COLO668 (cell line): ENCODE results near the gene CD300A.
"Not testable (repeated sequence)": the region's sequence is repeated elsewhere in the genome, so short reads cannot be mapped to it uniquely, and the experiment has no call there.

Experiments used
- DNase-seq: peaks from one replicate; lab custom pipeline; 2025; ENCODE audit not compliant: unreplicated experiment; lab: John Stamatoyannopoulos, UW

CD300A gene

DNA sequence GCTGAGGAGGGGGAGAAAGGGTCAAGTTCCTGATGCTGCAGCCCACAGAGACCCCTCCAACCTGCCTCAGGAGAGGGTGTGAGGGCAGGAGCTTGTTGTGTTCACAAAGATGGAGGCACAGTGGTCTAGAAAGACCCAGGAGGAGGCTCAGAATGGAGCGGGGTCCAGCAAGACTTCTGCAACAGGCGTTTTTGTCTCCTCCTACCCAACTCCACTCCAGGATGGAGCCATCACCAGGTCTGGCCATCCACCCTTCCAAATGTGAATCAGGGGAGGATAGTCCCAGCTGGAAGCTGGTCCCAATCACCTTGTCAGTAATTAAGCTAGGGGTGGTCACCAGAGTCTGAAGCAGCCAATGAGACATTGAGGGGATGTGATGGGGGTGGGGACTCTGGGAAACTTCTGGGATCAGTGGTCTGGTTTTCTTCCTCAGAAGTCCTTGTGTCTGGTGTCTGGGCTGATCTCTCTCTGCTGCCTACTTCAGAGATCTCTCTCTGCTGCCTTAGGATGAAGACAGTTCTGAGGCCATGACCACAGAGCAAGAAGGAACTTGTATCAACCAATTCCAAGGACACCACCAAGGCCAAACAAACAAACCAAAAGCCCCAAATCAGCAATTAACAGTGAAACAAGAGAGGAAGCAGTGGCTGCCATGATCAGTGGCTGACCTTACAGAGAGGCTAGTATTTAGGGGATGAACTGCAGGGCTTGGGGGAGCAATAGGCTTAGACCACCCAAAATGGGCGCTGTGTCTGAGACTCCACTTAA is 50.3 kb downstream of the CD300A start:
- no peak for DNase-seq

DNA sequence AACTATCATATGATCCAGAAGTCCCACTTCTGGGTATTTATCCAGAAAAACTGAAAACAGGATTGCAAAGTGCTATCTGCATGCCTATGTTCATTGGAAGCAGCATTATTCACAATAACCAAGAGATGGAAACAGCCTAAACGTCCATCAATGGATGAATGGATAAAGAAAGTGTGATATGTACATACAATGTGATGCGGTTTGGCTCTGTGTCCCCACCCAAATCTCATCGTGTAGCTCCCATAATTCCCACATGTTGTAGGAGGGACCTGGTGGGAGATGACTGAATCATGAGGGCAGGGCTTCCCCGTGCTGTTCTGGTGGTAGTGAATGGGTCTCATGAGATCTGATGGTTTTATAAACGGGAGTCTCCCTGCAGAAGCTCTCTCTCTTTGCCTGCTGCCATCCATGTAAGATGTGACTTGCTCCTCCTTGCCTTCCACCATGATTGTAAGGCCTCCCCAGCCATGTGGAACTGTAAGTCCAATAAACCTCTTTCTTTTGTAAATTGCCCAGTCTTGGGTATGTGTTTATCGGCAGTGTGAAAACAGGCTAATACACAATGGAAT is 52.1 kb downstream of the CD300A start:
- not testable (repeated sequence) for DNase-seq

DNA sequence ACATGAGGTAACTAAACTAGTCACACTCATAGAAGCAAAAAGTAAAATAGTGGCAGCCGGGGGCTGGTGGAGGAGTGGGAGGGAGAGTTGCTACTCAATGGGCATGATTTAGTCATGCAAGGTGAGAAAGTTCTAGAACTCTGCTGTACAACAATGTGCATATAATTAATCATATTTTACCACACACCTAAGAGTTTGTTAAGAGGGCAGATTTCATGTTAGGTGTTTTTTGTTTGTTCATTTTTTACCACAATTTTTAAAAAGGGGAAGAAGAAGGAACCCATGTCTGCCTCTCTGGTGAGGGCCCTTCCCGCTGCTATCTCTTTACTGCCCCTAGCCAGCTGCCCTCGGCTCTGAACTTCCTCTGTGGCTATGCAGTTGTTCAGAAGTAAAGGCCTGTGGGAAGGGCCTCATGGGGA is 53.6 kb downstream of the CD300A start:
- no peak for DNase-seq

DNA sequence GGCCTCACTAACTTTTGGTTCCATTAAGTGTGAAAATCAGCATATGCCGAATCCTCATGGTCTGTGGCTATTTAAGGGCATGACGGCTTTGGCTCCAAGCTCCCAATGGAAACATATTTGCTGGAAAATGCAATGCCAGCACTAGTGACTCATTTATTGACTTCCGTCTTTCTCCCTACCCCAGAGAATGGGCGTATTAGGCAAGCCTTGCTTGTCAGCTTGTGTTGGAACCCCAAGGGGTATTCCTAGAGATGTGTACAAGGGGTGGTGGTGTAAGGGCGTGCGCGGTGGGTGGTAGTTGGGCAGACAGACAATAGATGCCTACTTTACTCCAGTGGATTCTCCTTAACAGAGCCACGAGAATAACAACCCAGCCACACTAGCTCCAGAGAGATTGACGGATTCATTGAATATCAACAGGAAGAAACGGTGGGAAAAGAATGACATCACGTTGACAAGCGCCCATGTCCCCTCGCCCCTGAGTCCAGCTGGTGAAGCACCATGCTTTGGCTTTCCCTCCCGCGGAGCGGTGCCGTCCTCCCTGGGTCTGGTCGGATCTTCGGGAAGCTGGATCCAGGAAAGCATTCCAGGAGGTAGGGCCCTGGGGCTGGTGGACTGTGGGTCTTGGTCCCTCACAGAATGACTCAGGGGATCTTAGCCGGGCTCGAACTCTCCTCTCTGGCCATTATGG is 54.5 kb downstream of the CD300A start:
- DNase-seq = no peak

DNA sequence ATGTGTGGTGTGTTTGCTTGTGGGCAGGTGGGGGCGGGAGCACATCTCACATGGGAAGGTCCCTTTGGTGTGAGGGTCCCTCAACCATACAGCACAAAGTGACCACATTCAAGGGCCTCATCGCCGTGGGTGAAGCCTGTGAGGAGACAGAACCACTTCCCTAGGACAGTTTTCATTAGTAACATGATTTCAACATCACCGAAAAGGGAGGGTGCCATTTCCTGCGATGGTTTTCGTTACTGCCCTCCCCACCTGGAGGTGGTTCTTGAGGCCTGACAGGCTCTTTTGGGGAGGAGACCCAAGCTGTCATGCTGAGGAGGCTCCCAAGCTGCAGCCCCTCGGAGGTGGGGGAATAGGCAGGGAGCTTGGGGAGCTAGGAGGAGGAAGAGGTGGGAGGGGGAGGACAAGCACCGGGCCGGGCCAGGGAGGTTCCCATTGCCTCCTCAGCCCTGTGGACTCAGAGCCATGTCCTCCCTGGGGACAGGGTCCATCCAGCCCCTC is 55.3 kb downstream of the CD300A start:
- DNase-seq = no peak

DNA sequence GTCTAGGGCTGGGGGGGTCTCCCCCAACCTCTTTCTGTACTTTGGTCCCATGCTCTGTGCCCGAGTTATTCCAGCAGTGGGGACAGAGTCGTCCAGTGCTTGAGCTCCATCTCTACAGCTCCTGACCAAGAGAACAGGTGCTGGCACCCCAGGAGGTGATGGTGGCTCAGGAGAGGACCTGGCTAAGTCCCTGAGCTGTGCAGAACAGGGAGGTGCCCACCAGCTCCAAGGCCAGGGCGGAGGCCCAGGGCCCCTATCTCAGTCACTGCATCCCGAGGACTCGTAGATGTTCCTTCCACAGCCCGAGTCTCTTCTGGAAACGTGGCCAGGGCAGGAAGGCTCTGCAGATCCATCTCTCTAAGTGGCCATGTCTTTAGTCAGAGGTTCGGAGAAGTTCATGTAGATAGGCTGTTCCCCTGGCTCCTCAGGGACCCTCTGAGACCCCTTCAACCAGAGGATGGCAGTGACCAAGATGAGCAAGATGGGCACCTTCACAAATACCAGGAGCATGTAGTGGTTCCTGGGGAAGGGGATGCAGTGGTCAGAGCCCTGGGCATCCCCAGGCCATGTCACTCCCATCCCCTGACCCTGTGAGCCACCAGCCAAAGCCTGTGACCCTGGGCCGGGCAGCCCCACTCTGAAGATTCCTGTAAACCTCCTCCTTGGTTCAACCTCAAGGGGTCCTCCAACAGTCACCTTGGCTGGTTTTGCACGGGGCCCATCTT is 56.1 kb downstream of the CD300A start:
- DNase-seq = no peak

DNA sequence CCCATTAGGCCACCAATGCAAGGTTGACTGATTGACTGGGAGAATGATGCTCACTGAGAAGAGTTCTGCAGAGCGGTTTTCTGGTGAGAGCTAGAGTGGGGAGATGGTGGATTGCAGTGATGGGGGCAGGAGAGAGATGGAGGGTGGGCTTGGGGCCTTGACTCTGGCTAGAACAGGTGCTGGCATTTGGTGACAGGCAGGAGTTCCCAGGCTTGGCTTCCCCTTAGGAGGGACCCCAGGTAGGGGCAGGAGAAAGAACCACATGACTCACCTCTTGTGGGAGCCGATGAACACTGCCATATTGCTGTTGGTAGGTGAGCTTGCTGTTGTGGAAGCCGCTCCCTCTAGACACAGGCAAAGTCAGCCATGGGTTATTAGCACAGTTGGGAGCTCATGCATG is 56.9 kb downstream of the CD300A start:
- DNase-seq = no peak

DNA sequence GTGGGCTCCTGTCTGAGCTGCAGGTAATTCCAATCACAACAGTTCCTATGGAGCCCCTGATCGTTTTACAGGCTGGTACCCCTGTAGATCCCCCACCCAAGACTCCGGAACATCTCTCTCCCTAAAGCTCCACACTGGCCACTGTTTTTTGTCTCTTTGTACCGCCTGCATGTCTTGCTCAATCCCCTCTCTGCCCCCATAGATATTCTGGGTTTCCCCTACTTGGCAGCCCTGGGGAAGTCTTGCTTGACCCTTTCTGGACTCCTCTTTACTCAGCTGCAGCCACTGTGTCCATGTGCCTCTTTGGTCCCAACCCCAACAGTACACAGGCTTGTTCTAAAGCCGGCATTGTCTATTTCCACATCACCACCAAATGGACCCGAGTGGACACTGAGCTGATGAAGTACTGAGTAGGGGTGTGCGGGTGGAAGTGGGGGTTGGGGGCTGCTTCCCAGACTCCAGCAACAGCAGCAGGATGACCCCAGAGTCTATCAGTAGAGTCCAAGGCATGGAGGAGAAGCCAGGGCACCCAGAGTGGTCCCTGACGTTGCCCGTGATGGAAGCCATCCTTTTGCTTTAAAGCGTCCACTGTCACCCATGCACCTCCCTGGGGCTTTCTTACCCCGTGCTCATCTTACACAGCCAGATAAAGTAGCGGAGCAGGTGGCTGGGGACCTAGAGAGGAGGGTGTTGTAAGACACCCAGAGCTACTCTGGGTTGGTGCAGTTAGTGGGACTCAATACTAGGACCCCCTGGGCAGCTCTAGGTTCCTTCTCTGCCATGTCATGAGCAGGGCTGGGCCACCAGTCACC is 58.4 kb downstream of the CD300A start:
- no peak for DNase-seq

DNA sequence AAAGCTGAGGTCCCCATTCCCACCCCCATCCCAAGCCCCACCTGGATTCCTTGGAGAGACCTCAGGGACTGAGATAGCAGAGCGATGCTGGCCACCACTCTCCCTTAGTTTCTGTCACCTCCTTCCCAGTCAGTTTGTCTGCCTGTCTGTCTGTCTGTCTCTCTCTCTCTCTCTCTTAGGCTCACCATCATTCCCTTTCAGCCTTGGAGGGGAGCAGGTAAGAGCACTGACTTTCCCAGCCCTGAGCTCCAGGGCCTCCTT is 59.0 kb downstream of the CD300A start:
- DNase-seq = no peak

DNA sequence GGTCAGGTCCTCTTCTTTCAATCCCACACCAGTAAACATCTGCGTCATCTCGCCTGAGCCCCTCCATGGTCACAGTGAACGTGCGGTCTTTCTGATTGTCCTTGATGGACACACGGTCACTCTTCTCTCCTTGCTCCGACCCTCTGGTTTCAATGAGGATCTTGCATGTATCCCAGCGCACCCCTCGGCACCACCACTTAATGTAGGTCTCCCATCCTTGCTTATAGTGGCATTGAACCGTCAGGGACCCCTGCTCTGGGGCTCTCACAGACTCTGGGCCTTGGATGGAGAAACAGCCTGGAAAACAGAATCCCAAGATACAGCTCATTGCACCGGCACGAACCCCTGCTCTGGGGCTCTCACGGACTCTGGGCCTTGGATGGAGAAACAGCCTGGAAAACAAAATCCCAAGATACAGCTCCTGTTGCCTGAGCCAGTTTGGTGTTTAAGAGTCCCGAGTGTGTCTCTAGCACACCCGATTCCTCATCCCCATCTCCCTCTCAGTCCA is 59.4 kb downstream of the CD300A start:
- no peak for DNase-seq

DNA sequence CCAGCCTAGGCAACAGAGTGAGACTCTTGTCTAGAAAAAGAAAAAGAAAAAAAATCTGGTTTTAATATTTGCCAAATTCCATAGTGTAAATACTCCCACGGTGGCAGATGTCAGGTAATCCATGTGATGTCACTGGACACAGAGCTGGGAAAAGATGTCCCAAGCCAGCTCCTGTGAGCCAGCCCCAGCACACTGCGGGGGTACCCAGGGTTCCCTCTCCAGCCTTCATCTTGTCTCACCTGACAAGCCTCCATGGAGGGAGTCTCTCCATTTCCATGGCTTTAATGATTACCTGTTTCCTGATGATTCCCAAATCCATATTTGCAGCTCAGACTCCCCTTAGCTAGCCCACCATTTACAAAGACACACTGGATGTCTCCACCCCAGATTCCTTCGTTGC is 60.2 kb downstream of the CD300A start:
- no peak for DNase-seq

DNA sequence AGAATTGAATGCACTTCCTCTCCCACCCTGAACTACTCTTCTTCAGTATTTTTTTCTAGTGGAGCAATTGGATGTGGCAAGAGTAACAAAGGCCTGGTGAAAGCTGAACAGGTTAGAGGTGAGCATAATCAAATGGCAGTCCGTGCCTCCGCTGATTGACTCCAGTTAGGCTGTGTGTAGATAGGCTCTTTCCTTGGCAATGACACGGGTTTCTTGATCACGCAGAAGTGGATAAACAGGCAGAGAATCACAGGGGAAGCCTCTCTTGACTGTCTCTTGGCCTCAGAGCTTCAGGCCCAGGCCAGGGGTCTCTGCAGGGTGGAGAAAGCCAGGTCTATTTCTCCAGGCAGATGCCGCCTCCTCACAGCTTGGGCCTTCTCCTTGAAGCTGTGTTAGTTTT is 60.6 kb downstream of the CD300A start:
- no peak for DNase-seq

DNA sequence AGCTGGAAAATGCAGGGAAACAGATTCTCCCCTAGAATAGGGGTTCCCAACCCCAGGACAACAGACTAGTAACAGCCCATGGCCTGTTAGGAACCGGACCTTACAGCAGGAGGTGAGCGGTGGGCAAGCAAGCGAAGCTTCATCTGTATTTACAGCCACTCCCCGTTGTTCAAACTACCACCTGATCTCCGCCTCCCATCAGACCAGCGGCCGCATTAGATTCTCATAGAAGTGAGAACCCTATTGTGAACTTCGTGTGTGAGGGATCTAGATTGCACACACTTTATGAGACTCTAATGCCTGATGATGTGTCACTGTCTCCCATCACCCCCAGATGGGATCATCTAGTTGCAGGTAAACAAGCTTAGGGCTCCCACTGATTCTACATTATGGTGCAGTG is 61.3 kb downstream of the CD300A start:
- no peak for DNase-seq

DNA sequence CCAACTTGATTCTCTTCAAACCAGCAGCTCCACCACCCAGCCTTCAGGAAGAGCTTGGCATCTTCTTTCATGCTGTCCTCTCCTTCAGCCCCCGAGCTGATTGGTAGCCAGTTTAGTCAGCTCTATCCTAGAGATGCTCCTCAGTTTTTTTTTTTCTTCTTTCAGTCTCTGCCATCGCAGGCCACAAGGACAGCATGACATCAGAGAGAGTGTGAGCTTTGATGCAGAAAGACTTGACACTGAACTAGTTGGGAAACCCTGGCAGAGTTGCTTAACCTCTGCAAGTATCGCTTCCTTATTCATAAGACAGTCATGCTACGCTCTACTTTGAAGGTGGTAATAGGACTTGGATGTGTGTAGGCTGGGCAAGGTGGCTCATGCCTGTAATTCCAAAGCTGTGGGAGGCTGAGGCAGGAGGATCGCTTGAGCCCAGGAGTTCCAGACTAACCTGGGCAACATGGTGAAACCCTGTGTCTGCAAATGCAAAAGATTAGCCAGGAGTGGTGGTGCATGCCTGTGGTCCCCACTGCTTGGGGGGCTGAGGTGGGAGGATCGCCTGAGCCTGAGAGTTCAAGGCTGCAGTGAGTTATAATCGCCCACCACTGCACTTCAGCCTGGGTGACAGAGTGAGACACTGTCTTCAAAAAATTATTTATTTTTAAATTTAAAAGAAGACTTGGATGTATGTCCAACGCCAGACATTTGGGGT is 62.2 kb downstream of the CD300A start:
- DNase-seq = no peak

DNA sequence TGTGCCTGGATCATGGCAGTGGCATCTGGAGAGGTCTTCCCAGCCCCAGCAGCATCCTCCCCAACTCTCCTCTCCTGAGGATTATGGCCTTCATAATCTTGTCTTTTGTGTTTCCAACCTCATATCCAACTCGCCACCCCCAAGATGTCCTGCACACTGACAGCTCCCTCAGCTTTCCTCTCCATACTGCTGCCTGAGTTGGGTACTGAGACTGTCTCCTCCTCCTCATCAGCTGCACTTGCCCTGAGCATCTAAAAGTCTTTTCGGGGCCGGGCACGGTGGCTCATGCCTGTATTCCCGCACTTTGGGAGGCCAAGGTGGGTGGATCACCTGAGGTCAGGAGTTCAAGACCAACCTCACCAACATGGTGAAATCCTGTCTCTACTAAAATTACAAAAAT is 62.8 kb downstream of the CD300A start:
- DNase-seq = no peak

DNA sequence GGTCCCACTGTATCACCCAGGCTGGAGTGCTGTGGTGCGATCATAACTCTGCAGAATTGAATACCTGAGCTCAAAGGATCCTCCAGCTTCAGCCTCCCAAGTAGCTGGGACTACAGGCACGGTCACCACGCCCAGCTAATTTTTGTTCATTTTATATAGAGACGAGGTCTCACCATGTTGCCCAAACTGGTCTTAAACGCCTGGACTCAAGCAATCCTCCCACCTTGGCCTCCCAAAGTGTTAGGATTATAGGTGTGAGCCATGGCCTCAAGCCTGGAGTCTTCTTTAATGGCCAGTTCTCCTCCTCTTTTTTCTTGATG is 64.4 kb downstream of the CD300A start:
- DNase-seq = no peak

DNA sequence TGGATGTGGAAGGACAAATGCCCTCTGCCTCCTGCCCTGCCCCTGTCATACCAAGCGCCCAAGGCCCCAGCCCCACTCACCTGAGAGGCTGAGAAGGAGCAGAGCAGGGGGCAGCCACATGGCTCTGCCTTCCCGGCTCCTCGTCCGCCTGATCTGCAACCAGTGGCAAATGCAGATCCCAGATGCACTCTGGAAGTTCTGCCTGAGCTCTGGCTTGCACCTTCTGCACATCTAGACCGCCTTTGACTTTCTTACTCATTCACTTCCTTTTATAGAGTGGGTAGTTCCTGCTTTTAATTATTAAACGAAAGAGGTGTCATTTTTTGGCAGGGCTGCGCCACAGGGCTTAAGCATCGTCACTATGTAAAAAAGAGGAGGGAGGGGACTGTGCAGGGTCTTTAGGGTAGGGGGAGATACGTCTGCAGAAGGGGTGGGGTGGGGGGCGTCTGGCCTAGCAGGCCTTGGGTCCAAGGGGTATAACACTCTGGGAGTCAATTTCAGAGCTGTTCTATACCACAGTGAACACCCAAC is 64.9 kb downstream of the CD300A start, which contains the start of gene CD300LB:
Gene CD300LB (minus strand): TSS at position 245 of the 531 bp plus-strand sequence. CDS start 125 bp downstream, at position 120.
- DNase-seq = no peak

DNA sequence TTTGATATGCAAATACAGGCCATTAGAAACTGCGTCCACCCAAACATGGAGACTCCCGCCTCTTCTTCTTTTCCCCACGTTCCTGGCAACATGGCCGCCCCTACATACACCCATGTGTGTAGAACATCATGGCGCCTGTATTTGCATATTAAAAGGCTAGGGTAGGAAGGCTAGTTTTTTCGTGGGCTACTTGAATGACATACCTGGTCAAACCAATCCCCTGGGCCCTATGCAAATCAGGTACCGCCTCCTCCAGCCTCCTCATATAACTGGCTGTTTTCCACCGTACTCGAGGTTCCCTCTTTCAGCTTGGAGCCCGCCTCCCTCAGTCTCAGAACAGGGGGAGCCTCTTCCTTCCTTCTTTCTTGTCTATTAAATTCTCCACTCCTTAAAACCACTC is 65.7 kb downstream of the CD300A start:
- DNase-seq = no peak
